Mammary epithelial cell (primary cell): ENCODE measurements around the gene ORM1.

Experiments used
- CTCF ChIP-seq, 2 donors: IDR thresholded peaks in 1 of 2; conservative IDR thresholded peaks in 1 of 2; 2 replicates each; pipeline ENCODE4 v1.5.1; 2011 to 2012; ENCODE audit warnings: inconsistent platforms in 2 of 2, low read length in 2 of 2, mild to moderate bottlenecking in 2 of 2, control low read depth in 1 of 2, low read depth in 1 of 2; ENCODE audit not compliant: insufficient read depth in 1 of 2; ENCODE audit errors: extremely low read depth in 1 of 2
- EZH2 ChIP-seq: IDR thresholded peaks from 2 replicates; pipeline ENCODE4 v1.6.1; 2012; ENCODE audit warnings: low read length, inconsistent platforms, borderline replicate concordance

GRCh38 chr9:114287763-114288192, 35.1 kb upstream of the ORM1 start:
- no peak for TF ChIP-seq CTCF (conservative IDR thresholded peaks at IDR 0.05 in 1 of 2, IDR thresholded peaks at IDR 0.05 in 1 of 2; ENCODE audit: extremely low read depth in 1 of 2, insufficient read depth in 1 of 2, low read depth in 1 of 2, low read length in 2 of 2)
- TF ChIP-seq EZH2, result no peak
